ENCODE measurements around the gene CHIT1.

- no peak for TF ChIP-seq CTCF (IDR thresholded peaks at IDR 0.05)
- no peak for TF ChIP-seq POLR2A (IDR thresholded peaks at IDR 0.05)
Measured at GRCh38 chr1:203176273-203177035, 53.0 kb downstream of the CHIT1 start.

Data from uterus (tissue), 2 donors.